Stimulated activated CD4-positive, alpha-beta T cell treated with anti-CD3 and anti-CD28 coated beads, Interleukin-12 subunit alpha, Interleukin-12 subunit beta, amount 100 ng/mL, for 24 hours (primary cell): ENCODE measurements around the gene TRANK1.
"Not testable (repeated sequence)": the region's sequence is repeated elsewhere in the genome, so short reads cannot be mapped to it uniquely, and the experiment has no call there.

Experiments
- DNase-seq, 2 experiments: peaks; one replicate each; pipeline ENCODE4 v3.0.0-alpha.2; 2020; ENCODE audit warnings: low read depth in 2 of 2

TRANK1 gene

GRCh38 chr3:36957862-36958686, 13.2 kb upstream of the TRANK1 start:
- no peak for DNase-seq

- DNase-seq: no peak
Observed at GRCh38 chr3:36957063-36957462, 12.2 kb upstream of the TRANK1 start.

DNA sequence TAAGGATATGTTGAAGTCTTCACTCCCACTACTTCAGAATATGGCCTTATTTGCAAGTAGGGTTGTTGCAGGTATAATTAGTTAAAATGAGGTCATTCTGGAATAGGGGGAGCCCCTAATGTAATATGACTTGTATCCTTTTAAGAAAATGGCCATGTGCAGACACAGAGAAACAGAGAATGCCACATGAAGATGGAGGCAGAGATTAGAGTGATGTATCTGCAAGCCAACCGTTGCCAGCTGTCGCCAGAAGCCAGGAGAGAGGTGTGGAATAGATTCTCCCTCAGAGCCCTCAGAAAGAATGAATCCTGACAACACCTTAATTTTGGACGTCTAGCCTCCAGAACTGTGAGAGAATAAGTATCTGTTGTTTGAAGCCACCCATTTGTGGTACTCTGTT, 11.3 kb upstream of the TRANK1 start:
- DNase-seq: no peak

- DNase-seq: no peak
Observed at GRCh38 chr3:36954452-36955134, 9.7 kb upstream of the TRANK1 start.

- DNase-seq: not testable (repeated sequence)
Observed at GRCh38 chr3:36947814-36948213, 3.0 kb upstream of the TRANK1 start.

DNA sequence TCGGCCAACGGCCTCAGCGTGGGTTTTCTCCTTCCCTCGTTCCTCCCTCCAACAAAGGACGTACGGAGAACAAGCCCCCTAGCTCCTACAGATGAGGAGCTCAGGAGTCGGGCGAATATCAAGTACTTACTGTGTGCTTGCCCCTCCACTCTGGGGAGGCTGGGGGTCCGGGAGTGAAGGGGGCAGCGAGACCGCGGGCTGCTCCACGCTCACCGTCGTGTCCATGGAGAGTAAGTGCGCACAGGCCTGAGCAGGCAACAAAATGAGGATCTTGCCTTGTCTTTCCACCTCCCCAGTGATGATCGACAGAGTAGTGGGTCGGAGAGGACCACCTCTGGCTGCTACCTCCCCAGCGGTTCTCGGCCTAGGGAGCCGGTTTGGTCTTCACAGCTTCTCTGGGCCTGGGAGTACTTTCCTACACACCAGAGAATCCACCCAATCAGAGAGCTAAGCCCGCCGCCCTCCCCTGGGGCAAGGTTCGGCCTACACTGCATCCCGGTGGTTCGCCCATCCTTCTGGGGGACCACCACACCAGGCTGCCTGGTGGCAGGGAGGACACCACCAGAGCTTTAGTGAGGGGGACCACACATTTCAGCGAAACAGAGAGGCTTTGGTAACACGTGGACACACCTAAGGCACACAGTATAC, 603 bp upstream of the TRANK1 start:
- DNase-seq: no peak

- DNase-seq: peak in 1 of 2 experiments; percentile 35
Observed at GRCh38 chr3:36944012-36944640, 728 bp downstream of the TRANK1 start.

- no peak for DNase-seq
Observed at GRCh38 chr3:36943601-36944000, 1.3 kb downstream of the TRANK1 start.

DNA sequence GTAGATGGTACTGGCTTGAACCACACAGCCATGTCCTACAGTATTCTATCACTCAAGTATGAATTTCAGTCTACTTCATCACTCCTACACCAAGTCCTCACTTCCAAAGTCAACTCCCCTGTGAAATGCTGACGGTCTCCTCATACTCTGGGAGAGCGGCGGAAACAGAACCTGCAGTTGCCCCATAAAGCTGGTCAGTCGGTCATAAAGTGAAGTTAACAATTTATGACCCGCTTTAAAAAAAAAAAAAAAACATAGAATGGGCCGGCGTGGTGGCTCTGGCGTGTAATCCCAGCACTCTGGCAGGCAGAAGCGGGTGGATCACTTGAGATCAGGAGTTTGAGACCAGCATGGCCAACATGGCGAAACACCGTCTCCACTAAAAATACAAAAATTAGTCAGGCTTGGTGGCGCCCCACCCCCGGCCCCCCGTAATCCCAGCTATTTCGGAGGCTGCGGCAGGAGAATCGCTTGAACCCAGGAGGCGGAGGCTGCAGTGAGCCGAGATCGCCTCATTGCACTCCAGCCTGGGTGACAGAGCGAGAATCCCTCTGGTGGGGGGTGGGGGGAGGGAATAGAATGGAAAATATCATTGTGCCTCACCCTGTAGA, 2.1 kb downstream of the TRANK1 start:
- DNase-seq: no peak

GRCh38 chr3:36941658-36942057, 3.2 kb downstream of the TRANK1 start:
- no peak for DNase-seq

- DNase-seq: no peak
Observed at GRCh38 chr3:36941162-36941561, 3.7 kb downstream of the TRANK1 start.

DNA sequence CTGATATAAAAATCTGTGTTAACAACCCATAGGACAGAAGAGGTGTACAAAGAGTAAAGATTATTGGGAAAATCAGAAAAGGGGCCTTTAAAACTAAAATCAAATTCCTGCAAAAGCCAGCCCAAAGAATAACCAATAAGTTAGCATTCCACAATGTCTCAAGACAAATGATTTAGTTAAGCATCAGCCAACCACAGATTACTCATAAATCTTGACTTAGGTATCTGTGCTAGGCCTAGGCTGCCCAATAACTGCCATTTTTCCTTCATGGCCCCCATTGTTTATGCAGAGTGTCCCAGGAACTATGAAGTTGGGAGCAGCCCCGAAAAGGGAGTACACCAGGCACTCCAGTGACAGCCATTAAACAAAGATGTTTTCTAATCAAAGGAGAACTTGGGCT, 7.4 kb downstream of the TRANK1 start:
- no peak for DNase-seq

- no peak for DNase-seq
Observed at GRCh38 chr3:36933540-36934296, 11.1 kb downstream of the TRANK1 start.

DNA sequence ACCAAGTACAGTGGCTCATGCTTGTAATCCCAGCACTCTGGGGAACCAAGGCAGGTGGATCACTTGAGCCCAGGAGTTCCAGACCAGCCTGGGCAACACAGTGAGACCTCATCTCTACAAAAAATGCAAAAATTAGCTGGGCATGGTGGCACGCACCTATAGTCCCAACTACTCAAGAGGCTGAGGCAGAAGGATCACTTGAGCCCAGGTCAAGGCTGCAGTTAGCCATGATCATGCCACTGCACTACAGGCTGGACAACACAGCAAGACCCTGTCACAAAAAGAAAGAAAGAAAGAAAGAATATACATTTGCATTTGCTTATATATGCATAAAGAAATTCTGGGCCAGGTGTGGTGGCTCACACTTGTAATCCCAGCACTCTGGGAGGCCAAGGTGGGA, 13.4 kb downstream of the TRANK1 start:
- not testable (repeated sequence) for DNase-seq

GRCh38 chr3:36928220-36928619, 16.6 kb downstream of the TRANK1 start:
- DNase-seq: no peak

- no peak for DNase-seq
Observed at GRCh38 chr3:36926292-36926897, 18.5 kb downstream of the TRANK1 start.

DNA sequence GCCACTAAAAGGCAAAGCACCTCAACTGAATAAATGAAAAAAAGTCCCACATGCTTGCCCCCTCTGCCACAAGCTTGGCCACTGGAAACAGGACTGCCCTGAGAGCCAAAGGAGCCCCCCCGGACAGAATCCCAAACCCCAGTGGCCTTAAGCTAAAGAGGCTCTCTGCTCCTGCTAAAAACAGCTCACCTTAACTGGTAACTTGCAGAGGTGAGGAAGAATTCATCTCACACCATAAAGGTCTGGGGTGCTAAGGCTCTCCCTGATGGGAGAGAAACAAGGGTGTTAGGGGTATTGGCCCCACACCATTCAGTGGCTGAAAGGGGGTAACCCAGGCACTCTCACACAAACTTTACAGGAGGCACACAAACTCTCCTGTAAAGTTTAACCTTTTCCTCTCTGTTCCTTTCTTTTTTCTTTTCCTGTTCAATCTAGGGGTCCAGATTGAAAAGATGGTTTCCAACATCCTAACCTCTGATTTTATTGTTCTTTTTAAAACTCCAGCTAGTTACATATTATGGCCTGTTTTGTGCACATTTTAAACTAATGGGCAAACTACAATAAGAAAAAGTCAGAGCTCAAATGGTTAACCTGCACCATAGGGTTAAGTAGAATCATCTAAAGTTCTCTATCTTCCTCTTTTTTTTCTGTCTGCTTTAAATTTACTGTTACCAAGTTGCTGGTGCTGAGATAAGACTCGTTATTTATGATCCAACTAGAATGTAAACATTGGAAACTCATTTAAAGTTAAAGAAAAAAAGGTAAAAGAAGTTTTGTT, 19.9 kb downstream of the TRANK1 start:
- DNase-seq: no peak

DNA sequence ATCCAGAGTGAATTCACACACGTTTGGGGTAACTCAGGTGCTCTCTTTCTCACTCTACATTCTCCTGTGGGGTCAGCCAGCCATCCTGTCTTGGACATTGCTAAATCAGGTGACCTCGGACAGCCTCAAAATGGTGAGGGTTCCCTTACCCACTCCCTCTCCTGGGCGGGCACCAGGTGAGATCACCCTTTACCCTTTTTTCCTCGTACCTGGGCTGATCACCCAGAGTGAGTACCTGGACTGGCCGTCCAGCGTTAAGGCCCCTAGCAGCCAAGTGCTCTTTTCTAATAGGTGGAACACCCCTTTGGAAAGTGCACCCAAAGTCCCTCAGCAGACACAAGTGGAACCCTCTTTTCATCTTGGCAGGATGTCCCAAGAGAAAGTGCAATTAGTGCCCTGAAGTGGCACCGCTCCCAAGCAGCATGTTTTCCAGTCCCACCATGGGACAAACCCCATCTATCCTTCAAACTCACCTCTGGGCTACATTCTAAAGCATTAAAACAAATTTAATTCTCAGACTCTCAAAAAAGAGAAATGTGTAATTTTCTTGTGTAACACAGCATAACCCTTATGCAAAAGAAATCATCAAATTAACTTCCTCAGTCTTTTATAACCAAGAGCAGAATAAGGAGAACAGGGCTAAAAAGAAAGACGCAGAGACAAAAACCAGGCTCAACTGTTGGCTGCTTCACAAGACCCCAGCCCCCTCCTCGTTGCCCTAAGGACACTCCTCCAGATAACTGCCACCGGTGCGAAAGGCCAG, 20.7 kb downstream of the TRANK1 start:
- DNase-seq: no peak

DNA sequence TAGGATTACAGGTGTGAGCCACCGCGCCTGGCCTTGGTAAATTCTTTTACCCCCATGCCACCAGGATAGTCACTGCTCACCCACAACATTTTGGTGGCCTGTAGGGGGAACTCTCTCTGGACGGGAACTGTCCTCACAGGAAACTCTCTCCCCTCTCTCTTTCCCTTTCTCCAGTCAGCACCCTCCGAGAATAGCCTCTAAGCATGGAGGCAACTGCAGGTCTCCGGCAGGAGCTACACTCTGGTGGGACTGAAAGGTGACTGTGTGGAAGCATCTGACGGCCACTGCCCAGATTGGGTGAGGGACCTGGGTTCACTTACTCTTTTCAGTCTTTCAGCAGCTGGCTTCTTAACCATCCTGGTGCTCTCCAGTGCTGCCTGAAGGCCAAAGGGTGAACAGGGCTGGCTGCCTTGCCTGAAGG, 21.3 kb downstream of the TRANK1 start:
- no peak for DNase-seq
